Hematopoietic multipotent progenitor cell (in vitro differentiated cells): ENCODE data around the gene ZC3H14. TPM values are rescaled to one million over a fixed set of nuclear protein-coding genes. Genes with fewer than 3 reads are reported as not detected.

Experiments used
- DNase-seq, 3 donors: peaks; one replicate each; pipeline ENCODE4 v3.0.0-alpha.2; 2011 to 2015; ENCODE audit warnings: low read depth in 2 of 3, low spot score in 2 of 3
- total RNA-seq: library from RNA; depleted of rRNA; stranded (reverse); fragments of >200 nt; gene quantifications from one replicate; pipeline ENCODE4 v1.2.3, GENCODE V29; 2012

Gene ZC3H14
- total RNA-seq, 1 donor, result 35.8 TPM

DNA sequence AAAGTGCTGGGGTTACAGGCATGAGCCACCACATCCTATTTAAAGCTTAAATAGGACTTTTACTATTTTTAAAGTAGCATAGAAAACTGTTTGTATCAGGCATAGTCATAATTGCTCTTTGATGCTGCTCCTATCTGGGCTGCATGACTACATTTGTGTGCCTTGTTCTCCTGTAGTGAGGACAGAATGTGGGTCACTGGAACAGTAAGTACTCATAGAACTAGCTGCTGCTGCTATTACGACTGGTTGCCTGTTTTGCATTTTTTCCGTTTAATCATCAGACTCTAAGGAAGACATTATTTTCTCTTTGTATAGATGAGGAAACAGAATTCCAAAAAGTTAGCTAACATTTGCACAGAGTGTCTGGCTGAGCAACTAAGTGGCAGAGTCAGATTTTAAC lies 42.8 kb downstream of the ZC3H14 start:
- no peak for DNase-seq

DNA sequence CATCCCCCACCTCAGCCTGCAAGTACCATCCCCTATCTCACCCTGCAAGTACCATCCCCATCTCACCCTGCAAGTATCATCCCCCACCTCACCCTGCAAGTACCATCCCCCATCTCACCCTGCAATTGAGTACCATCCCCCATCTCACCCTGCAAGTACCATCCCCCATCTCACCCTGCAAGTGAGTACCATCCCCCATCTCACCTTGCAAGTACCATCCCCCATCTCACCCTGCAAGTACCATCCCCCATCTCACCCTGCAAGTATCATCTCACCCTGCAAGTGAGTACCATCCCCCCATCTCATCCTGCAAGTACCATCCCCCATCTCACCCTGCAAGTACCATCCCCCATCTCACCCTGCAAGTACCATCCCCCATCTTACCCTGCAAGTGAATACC lies 45.0 kb downstream of the ZC3H14 start:
- DNase-seq, result no peak

DNA sequence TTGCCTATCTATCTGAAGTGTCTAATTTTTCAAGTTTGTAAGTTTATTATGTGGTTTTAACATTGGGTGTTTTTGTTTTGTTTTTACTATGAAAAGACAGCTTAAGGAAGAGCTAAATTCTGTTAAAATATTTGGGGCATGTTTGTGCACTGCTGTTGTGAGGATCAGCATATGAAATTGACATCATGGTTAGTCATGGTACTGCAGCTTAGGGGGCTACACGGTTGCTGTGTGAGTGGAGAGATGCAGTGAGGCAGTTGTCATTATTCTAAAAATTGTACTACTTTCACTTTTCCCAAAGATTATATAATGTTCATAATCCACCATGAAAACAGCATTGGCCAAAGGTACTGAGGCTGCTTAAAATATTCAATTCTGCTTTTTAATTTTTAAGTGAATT lies 49.0 kb downstream of the ZC3H14 start:
- DNase-seq, result peak in 1 of 3 donors; percentile 12

DNA sequence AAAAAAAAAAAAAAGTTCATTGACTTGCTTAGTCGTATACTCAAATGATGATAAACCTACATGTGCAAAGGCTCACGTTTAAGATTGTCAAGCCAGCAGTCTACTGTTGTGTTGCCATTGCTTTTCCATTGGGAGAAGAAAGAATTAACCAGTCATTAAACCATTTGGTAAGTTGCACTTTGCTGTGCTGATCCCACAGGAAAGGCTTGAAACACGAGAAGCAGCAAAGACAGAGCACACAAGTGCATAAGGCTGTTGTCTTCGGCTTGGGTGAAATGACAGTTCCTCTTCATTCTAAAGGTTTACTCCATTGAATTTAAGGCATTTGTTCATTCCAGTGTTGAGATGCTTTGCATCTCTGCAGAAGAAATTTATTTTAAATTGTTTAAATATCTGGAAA lies 50.1 kb downstream of the ZC3H14 start:
- DNase-seq, result no peak

DNA sequence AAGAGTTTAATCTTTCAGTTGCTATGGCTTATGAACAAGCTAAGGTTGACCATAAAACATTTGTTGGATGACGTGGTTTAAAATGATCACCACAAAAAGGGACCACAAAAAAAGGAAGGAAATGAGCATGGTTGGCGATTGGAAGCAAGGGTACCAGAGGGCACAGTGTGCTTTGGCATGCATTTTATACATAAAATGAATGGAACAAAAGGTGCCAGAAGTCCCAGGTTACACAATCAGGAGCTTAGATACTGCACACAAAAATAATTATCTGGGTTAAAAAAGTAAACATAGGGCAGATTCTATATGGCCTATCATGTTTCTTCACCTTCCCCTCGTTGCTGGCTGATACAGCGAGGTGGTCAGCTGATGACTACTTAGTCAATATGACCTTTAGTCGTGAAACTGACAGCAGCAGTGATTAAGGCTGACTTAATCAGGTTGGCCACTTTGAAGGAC lies 50.7 kb downstream of the ZC3H14 start:
- peak in 2 of 3 donors; percentile 62 to 79 for DNase-seq

DNA sequence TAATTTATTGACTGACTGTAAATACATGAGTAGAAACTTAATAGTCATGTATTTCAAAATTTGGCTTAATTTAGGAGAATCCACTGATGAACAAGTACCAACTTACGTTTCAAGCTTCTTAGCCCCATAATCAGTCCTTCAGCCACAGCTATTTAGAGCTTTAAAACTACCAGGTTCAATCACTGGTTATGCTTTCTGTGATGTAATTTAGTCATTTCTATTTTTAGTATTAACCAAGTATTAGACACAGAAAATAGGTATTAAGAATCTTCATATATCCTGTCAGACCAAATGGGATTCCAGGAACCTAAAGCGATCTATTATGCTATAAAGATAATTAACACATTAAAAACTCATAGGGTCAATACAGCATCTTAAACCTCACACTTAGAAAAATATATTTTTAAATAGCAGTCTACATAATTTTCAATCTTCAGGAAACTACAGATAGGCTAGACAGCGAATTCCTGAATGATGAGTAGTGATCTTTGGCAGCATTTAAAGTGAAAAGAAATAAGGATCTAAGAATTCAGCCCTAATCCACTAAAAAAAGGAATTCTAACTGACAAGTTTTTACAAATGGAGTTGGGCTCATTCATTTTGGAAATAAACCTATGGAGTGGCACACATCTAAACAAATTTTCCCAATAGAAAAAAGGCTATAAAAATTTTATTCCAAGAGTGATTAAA lies 51.5 kb downstream of the ZC3H14 start:
- no peak for DNase-seq

DNA sequence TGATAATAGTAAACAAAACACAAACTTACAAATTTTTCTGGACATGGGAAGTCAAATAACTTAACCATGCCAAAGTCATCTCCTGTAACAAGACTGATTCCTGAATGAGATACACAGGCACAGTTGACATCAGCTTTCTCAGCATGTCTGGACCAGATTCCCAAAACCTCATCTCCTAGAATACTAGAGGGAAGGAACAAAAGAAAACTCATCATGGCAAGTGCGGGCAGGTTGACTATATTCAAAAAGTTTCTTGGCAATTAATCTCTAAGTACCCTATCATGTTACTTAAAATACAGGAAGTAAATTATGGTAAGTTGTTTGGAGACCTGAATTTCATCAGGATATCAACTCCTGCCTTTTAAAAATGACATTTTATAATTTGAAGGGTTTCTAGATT lies 53.9 kb downstream of the ZC3H14 start:
- DNase-seq, result no peak

DNA sequence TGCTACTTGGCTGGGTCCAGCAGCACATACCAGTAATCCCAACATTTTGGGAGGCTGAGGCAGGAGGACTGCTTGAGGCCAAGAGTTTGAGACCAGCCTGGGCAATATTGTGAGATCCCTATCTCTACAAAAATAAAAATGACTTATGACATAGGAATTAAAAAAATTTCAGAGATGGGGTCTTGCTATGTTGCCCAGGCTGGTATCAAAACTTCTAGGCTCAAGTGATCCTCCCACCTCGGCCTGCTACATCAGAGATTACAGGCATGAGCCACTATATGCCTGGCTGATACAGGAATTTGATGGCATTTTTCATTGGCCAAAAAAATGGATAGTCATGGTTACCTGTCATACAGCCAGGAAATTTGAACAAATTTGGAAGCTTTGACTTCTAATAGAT lies 54.6 kb downstream of the ZC3H14 start:
- no peak for DNase-seq

DNA sequence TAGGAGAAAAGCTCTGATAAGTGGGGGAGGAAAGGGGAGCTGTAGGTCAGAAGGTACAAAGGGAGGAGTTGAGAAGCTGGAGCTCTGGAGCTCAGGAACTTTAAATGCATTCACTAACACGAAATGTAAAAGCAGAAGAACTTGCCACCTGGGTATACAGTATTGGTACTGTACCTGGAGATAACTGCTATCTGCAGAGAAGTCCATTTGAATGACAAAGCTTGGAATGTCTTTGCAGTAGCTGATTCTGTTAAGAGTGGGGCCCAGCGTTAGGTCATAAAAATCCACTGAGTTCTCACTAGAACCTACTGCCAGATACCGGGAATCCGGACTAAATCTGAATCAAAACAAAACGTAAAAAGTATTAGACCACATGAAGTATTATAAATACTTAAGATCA lies 55.6 kb downstream of the ZC3H14 start:
- no peak for DNase-seq

DNA sequence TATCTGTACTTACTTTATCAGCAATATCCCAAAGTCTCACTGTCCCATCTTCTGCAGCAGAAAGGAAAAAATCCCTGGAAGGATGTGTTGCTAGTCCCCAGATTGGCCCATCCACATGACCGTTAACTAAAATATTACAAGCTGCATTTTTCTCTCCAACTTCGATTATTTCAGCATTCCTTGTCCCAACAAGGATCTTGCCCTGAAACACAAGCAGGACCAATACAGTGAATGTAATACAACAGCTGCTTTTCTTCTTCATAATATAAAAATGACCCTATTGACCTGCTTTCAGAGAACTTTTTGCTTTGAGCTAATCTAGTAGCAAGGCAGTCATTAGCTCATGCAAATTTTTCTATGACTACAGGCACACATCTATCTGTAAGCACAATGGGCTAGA lies 58.3 kb downstream of the ZC3H14 start:
- DNase-seq, result no peak

DNA sequence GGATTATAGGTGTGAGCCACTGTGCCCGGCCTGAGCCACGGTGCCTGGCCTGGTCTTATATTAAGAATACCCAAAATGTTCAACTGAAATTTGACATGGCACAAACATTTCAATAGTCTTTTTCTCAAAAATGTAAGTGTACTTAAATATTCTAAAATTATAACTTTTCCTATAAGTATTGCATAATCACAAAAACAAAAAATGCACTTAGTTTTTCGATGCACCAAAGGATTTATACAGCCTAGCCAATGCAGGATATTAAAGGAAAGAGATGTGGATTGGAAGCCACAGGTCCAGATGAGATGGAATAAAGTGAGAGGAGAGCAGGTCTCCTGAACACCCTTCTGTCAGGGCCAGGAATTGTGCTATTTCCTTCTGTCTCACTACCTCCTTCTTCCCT lies 62.8 kb downstream of the ZC3H14 start:
- no peak for DNase-seq

DNA sequence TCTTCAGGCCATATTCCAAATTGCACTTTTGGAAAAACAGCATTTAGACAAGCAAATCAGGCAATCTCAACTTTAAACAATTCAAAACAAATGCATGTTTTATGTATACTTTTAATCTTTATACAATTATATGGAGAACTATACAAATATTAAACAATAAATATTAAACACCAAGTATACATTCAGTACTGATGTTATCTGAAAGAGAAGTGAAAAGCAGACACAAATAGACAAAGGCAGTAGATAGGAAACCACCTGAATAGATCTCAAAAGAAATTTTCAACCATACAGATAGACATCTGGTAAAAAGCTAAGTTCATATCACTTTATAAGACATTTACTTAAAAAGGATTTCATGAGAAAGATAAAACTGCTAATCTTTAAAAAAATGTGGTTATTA lies 65.2 kb downstream of the ZC3H14 start:
- DNase-seq, result no peak

DNA sequence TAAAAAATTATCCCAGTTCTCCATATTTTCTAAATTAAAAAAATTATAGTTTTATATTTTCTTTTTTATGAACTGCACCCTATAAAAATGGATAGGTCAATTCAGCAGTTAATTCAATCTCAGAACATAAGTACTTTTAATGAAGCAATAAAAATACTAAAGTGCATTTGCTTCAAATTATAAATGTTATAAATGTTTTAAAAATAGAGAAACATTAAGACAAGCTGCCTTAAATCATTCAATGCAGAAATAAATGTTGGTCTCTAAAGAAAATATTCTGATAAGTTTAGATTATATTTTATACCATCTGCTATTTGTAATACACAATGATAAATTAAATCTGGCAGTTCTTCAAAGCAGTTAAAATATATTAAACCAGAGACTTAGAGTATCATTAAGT lies 65.6 kb downstream of the ZC3H14 start:
- DNase-seq, result no peak

DNA sequence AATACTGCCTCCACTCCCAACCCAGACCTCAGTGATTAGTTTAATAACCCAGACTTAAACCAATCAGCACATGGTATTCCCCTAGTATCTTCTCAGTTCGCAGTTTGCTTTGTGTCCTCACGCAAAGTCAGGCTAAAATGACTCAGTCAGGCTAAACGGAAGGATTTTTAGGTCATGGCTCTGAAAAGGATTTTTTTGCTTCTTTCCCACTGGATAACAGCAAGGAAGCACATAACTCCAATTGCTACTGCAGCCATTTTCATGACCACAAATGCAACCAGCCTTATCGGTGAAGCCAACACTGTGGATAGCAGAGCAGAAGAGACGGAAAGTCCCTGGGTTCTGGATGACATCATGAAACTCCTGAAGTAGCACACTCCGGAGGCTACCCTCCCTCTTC lies 67.7 kb downstream of the ZC3H14 start:
- no peak for DNase-seq

DNA sequence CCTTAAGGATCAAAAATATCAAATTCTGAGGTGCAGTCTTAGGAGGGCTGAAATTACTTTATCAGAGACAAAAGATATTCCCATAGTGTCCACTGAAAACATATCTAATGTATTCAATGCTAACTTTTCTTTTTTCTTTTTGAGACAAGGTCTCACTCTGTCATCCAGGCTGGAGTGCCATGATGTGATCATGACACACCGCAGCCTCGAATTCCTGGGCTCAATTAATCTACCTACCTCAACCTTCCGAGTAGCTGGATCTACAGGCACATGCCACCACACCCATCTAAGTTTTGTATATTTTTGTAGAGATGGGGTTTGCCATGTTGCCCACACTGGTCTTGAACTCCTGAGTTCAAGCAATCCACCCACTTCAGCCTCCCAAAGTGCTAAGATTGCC lies 68.3 kb downstream of the ZC3H14 start:
- no peak for DNase-seq

DNA sequence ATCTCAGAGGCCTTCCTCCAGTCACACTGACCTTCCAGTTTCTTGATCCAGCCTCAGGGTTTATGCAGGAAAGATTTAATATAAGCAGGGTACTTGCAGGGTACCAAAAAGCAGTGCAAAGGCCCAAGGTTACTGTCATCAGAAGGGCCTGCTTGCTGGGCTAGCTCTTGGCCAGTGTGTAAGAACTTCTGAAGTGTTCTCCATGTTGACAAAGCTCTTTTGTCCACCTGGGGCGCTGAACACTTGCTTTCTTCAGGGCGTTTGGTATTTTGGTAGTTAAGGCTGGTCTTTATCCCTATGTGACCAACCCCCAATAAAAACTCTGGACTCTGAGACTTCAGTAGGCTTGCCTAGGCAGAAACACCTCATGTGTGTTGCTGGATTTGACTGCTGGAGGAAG lies 69.7 kb downstream of the ZC3H14 start:
- DNase-seq, result no peak

DNA sequence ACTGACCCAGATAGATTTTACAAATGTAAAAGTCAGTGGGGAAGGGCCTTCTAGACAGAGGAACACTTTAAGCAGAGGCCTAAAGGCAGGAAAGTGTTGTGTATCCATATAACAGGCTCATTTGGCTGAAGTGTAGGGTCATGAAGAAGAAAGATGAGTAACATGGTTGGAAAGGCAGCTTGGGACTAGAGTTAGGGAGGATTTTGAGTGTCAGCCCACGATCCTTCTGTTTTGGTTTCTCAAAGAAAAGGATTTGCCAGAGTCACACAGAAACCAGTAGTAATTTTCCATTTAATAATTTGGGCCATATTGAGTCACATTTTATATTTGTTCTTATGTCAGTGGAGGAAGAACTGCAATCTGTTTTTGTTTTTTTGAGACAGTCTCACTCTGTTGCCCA lies 76.4 kb downstream of the ZC3H14 start:
- DNase-seq, result no peak

DNA sequence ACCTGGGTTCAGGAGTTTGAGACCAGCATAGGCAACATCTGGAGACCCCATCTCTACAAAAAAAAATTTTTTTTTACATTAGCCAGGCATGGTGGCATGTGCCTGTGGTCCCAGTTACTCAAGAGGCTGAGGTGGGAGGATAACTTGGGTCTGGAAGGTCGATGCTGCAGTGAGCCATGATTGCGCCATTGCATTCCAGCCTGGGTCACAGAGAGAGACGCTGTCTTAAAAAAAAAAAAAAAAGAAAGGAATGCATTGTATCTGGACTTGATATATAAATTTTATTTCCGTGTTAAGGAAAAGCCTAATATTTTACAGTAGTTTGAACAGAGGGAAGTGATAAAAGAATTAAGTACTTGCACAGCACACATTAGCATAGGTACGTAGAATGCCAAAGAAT lies 97.2 kb downstream of the ZC3H14 start:
- no peak for DNase-seq

DNA sequence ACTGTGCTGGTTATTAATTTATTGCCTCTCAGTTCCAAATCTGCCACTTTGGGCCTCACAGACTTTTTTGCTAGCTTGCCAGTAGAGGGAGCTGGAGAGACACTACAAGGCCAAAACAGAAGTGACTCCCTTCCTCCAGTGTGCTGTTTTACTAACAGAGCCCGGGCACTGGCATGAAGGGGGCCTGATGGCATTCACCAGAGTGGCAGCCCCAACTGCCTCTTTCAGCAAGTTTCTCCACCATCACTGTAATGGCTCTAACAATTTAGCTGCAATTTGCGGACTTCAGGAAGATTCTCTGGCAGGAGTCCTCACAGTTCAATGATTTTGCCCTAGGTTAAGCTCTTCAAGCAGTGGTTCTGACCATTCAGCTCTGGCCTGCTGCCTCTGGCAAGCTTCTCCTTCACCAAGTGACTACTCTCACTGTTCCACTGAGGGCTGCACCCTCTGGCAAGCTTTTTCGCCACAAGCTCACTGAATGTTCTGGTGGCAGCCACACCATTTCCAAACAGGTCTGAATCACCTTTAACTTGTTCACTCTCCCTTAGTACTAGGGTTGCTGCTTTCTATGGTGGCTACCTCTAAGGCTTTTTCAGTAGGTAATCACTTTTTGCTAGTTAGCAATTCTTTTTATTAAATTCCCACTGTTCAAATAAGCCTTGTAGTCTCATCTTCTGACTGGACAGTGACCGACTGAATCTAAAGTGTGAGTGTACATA lies 104.9 kb downstream of the ZC3H14 start:
- peak; percentile 13 to 89 (median 73) for DNase-seq

DNA sequence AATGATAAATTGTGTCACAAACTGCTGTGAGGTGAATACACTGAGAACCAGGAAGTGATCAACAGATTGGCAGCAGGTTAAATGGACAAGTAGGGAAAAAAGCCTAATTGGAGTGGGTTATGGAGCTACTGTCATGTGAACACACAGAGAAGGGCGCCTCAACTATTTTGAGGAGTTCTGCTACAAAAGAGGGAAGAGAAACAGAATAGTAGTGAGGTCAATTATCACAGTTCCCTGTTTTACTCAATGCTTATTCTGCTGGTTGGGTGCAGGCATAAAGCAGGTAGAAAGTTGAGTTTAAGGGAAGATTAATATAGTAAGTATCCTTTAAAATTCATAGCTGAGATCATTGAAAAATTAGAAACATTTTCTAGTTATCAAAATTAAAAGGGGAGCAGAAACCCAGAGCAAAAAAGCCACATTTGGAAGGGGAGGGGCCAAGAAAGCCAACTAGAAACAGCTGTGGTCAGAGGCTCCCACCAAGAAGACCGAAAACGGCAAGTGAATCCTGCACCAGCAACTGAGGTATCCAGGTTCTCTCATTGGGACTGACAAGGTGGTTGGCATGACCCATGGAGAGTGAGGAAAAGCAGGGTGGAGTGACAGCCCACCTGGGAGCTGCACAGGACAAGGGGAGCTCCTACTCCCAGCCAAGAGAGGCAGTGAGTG lies 105.7 kb downstream of the ZC3H14 start:
- DNase-seq, result no peak

DNA sequence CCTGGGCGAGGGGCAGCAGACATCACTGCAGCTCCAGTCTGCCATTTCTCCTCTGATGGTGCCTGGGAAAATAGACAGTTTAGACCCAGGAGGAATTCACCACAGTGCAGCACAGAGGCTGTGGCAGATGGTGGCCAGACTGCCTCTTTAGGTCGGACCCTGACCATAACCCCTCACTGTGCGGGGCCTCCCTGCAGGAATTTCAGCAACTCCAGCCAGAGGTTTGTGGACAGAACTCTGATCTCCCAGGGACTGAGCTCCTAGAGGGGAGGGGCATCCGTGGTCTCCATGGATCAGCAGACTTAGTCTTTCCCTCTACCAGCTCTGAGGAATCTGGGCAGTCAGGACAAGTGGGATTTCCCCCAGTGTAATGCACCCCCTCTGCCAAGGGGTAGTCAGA lies 106.5 kb downstream of the ZC3H14 start:
- no peak for DNase-seq
